Measurements from ENCODE around the gene CCDC24. TPM values are rescaled to one million over a fixed set of nuclear protein-coding genes. Genes with fewer than 3 reads are reported as not detected.

Gene CCDC24
- total and polyA plus RNA-seq, 9 of the 15 experiments (the other 6 are each of a cell fraction or from before 2014, with no cell fraction given) = 0.31 to 4.5 (median 1.5) TPM

DNA sequence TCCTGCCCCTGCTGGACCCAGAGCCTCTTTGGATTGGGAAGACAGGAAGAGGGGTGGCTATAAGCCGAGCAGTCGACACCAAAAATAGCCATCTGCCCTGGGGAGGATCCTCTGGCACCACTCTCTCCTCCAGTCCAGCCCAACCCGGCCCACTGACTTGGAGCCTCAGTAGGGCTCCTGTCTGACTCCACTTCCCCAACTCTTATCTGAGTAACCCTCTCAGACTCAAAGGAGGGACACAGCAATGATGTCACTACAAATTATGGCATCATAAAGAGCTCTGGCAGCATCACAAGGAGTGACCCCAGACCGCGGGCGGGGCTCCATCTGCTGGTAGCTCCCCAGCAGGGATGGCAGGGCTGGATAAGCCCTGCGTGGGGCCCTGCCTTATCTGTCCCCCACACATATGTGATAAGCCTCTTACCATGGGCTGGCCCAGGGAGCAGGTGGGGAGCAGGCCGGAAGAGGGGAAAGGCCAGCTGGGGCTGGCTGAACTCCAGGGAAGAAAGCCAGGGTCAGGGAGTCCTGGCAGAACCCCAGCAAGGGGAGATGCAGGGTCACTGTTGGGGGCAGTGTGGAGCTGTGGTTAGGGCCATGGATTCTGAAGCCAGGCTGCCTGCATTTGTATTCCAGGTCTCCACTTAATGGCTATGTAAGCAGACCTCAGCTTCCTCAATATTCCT, 44.5 kb downstream of the CCDC24 start (continued):
- TF ChIP-seq ZMIZ1 (IDR thresholded peaks at IDR 0.05; ENCODE audit: low read depth in 2 of 2, low read length in 2 of 2) (peak in 1 of 2 experiments; percentile 100; a peak in 2 of 4 replicates), ZNF76 (CRISPR knock-in tag; IDR thresholded peaks at IDR 0.05; ENCODE audit: borderline replicate concordance) (peak; percentile 97), DLX4 (CRISPR knock-in tag; IDR thresholded peaks at IDR 0.05) (no peak), HOXB6 (CRISPR knock-in tag; IDR thresholded peaks at IDR 0.05; ENCODE audit: borderline replicate concordance) (no peak), MTA3 (IDR thresholded peaks at IDR 0.05; ENCODE audit: borderline replicate concordance) (peak; percentile 99), FUS (optimal IDR thresholded peaks at IDR 0.05; ENCODE audit: low read depth, low read length) (no peak), NR4A1 (CRISPR knock-in tag; IDR thresholded peaks at IDR 0.05) (peak; percentile 99), NR4A1 (tag; IDR thresholded peaks at IDR 0.05) (peak; percentile 99), SREBF2 (CRISPR knock-in tag; IDR thresholded peaks at IDR 0.05) (0 out of 2 replicates have a peak, but pooled peaks have one; percentile 48), SMC3 (conservative IDR thresholded peaks at IDR 0.05; ENCODE audit: insufficient read depth, low read depth, low read length) (peak; percentile 51), ZNF77 (CRISPR knock-in tag; IDR thresholded peaks at IDR 0.05) (no peak), ARID2 (IDR thresholded peaks at IDR 0.05) (no peak), ZNF253 (CRISPR knock-in tag; conservative IDR thresholded peaks at IDR 0.05) (no peak), SRSF7 (optimal IDR thresholded peaks at IDR 0.05; ENCODE audit: low read depth, low read length) (no peak)
- TF ChIP-seq, protein P1, sequence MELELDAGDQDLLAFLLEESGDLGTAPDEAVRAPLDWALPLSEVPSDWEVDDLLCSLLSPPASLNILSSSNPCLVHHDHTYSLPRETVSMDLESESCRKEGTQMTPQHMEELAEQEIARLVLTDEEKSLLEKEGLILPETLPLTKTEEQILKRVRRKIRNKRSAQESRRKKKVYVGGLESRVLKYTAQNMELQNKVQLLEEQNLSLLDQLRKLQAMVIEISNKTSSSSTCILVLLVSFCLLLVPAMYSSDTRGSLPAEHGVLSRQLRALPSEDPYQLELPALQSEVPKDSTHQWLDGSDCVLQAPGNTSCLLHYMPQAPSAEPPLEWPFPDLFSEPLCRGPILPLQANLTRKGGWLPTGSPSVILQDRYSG (tag; conservative IDR thresholded peaks at IDR 0.05; ENCODE audit: low read depth) = peak; percentile 93
